Lung (tissue), 16 donors: ENCODE data around the gene TRAPPC14. TPM values are rescaled to one million over a fixed set of nuclear protein-coding genes. Genes with fewer than 3 reads are reported as not detected.
A peak's percentile ranks its signal among the peaks of the same experiment; 100 is the strongest.

Source experiments
- ATAC-seq: fragments of 200-7000 bp; cut with Tn5 transposase; one replicate; pipeline ENCODE4 v1.9.1; 2020; ENCODE audit warnings: moderate number of reproducible peaks; ENCODE audit not compliant: insufficient read depth, low FRiP score
- DNase-seq, 3 donors: peaks; one replicate each; pipeline ENCODE4 v3.0.0-alpha.2; 2013 to 2017
- H3K27ac ChIP-seq, 2 donors: one replicate each; pipeline ENCODE4 v1.5.1; 2013; ENCODE audit warnings: mild to moderate bottlenecking in 2 of 2, moderate library complexity in 2 of 2, control low read depth in 1 of 2, inconsistent platforms in 1 of 2, low read depth in 1 of 2, low read length in 1 of 2
- H3K27me3 ChIP-seq, 3 donors: one replicate each; pipeline ENCODE4 v1.5.1; 2013; ENCODE audit warnings: low read length in 2 of 3; ENCODE audit not compliant: control insufficient read depth in 3 of 3, insufficient read depth in 3 of 3
- H3K36me3 ChIP-seq, 4 donors: one replicate each; pipeline ENCODE4 v1.5.1; 2013; ENCODE audit warnings: low read length in 4 of 4, mild to moderate bottlenecking in 1 of 4, moderate library complexity in 1 of 4; ENCODE audit not compliant: control insufficient read depth in 4 of 4, insufficient read depth in 4 of 4
- H3K4me1 ChIP-seq, 5 donors: one replicate each; pipeline ENCODE4 v1.5.1; 2013; ENCODE audit warnings: low read length in 5 of 5, mild to moderate bottlenecking in 2 of 5, moderate library complexity in 1 of 5; ENCODE audit not compliant: control insufficient read depth in 5 of 5, insufficient read depth in 5 of 5
- H3K4me3 ChIP-seq: one replicate; pipeline ENCODE4 v1.5.1; 2013; ENCODE audit warnings: mild to moderate bottlenecking, control low read depth, moderate library complexity
- H3K9ac ChIP-seq, 2 donors: one replicate each; pipeline ENCODE4 v1.5.1; 2013; ENCODE audit warnings: low read length in 2 of 2, control low read depth in 1 of 2; ENCODE audit not compliant: insufficient read depth in 1 of 2
- H3K9me3 ChIP-seq, 4 donors: one replicate each; pipeline ENCODE4 v1.5.1; 2013; ENCODE audit warnings: low read length in 3 of 4, mild to moderate bottlenecking in 1 of 4, moderate library complexity in 1 of 4; ENCODE audit not compliant: control insufficient read depth in 4 of 4, insufficient read depth in 3 of 4
- WGBS, 2 donors: extraction: QIAGEN DNeasy Blood & Tissue Kit; methylation state at CpG; one replicate each; pipeline ENCODE4 v1.1.7; 2013; 5-methylcytosine and 5-hydroxymethylcytosine counted together
- long read RNA-seq, 5 donors: transcript quantifications; one replicate each; lab custom pipeline, GENCODE V29; 2026
- polyA plus RNA-seq, 2 donors: library from polyadenylated mRNA; stranded (reverse); fragments of 200-250 nt; gene quantifications; one replicate each; pipeline ENCODE4 v1.2.1, GENCODE V29; 2013
- total RNA-seq, 2 donors: library from RNA; depleted of rRNA in 1 of 2; stranded (reverse); fragments of >200 nt in 1 of 2; gene quantifications; one replicate each; pipeline ENCODE4 v1.2.1, GENCODE V29; 2014 to 2021
- TF ChIP-seq, protein P1 (sequence below): IDR thresholded peaks from 2 replicates; pipeline ENCODE4 v1.5.1; 2012; ENCODE audit warnings: mild to moderate bottlenecking; ENCODE audit errors: control extremely low read depth, extremely low read depth
- donor health status: control.
- donor health status: control.
- donor health status: Bipolar disorder and iron deficiency.
- donor health status: healthy.
- donor health status: DM: yes; HTN: yes; CAD: no.

Gene TRAPPC14, protein sequence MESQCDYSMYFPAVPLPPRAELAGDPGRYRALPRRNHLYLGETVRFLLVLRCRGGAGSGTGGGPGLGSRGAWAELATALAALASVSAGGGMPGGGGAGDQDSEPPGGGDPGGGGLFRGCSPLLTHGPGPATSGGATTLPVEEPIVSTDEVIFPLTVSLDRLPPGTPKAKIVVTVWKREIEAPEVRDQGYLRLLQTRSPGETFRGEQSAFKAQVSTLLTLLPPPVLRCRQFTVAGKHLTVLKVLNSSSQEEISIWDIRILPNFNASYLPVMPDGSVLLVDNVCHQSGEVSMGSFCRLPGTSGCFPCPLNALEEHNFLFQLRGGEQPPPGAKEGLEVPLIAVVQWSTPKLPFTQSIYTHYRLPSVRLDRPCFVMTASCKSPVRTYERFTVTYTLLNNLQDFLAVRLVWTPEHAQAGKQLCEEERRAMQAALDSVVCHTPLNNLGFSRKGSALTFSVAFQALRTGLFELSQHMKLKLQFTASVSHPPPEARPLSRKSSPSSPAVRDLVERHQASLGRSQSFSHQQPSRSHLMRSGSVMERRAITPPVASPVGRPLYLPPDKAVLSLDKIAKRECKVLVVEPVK
- total RNA-seq = 10 to 100 TPM in 1 of 2 donors, 1 to 10 TPM in 1; 9.8 to 27.9 TPM
- polyA plus RNA-seq = 10 to 100 TPM; 19.5 to 19.6 TPM
- long read RNA-seq, donor 1, partial matches to known transcripts = 0 of 4 reads
- long read RNA-seq, donor 1, other reads (novel, unspliced or antisense) = 0 of 4 reads
- long read RNA-seq, donor 2, partial matches to known transcripts = 0 of 4 reads
- long read RNA-seq, donor 2, other reads (novel, unspliced or antisense) = 0 of 4 reads
- long read RNA-seq, donor 3, partial matches to known transcripts = 0 of 4 reads
- long read RNA-seq, donor 3, other reads (novel, unspliced or antisense) = 0 of 4 reads
- long read RNA-seq, donor 4, partial matches to known transcripts = 0 of 1 reads
- long read RNA-seq, donor 4, other reads (novel, unspliced or antisense) = 0 of 1 reads
- long read RNA-seq, donor 5, partial matches to known transcripts = 8 of 13 reads
- long read RNA-seq, donor 5, other reads (novel, unspliced or antisense) = 0 of 13 reads

DNA sequence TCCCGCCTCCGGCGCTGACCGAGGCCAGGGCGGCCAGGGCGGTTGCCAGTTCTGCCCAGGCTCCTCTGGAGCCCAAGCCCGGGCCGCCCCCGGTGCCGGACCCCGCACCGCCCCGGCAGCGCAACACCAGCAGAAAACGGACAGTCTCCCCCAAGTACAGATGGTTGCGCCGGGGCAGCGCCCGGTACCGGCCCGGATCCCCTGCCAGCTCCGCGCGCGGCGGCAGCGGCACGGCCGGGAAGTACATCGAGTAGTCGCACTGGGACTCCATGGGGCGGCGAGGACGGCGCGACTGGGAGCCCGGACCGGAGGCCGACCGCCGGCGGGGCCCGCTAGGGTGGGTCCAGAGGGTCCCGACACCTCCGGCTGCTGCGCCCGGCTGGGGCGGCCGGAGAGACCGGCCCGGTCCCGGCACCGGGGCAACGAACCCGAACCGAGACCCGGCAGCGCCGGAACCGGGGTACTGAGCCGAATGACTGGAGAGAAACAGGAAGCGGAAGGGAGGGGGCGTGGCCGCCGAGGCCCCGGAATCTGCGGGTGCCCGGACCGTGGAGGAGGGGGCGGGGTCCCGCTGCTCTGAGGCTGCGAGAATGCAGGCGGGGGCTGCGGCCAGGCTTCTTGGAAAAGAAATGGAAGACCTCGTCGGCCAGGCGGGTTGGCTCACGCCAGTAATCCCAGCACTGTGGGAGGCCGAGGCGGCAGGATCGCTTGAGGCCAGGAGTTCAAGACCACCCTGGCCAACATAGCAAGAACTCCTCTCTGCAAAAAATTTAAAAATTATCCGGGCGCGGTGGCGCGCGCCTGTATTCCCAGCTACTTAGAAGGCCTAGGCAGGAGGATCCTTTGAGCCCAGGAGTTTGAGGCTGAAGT, at the start of gene TRAPPC14:
Gene TRAPPC14 (minus strand): TSS at position 495 of the 870 bp plus-strand sequence. CDS start 224 bp downstream, at position 271.
- Histone ChIP-seq H3K9me3 (no peaks in the 10 kb centered on the region), H3K9ac (peak within 1 kb of the TSS; percentile 12 to 34), H3K4me3 (peak within 1 kb of the TSS; percentile 77), H3K27ac (peak within 1 kb of the TSS; percentile 71 to 84), H3K27me3 (no peaks in the 10 kb centered on the region), H3K4me1 (peaks cover 0 to 12% (median 4%) of the 10 kb centered on the region in 5 donors), H3K36me3 (peaks cover 8 to 29% (median 17%) of the 10 kb centered on the region in 4 donors)
- WGBS, 2 donors = 1% methylated on average over 67 to 87 of the region's 87 CpGs
- DNase-seq (peak; percentile 90 to 94 (median 93)), ATAC-seq (peak; percentile 91)
- TF ChIP-seq, protein P1, sequence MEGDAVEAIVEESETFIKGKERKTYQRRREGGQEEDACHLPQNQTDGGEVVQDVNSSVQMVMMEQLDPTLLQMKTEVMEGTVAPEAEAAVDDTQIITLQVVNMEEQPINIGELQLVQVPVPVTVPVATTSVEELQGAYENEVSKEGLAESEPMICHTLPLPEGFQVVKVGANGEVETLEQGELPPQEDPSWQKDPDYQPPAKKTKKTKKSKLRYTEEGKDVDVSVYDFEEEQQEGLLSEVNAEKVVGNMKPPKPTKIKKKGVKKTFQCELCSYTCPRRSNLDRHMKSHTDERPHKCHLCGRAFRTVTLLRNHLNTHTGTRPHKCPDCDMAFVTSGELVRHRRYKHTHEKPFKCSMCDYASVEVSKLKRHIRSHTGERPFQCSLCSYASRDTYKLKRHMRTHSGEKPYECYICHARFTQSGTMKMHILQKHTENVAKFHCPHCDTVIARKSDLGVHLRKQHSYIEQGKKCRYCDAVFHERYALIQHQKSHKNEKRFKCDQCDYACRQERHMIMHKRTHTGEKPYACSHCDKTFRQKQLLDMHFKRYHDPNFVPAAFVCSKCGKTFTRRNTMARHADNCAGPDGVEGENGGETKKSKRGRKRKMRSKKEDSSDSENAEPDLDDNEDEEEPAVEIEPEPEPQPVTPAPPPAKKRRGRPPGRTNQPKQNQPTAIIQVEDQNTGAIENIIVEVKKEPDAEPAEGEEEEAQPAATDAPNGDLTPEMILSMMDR = no peak

DNA sequence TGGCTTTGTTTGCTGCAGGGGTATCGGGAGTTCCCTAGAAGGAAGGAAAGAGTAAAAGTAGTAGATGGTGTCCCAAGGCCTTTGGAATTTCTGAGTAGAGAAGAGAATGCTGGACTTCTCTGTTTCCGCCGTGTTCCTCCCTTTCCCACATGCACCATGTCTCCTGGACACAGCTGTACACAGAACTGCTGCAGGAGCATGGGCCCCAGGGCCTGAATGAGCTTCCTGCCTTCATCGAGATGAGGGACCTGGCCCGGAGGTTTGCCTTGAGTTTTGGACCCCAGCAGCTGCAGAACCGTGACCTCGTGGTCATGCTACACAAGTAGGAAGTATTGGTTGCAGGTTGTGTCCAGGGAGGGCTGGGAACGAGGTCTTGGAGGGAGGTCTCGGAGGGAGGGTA, 45.9 kb upstream of the TRAPPC14 start:
- H3K36me3 ChIP-seq = no peaks in the 10 kb centered on the region
- WGBS, 2 donors = 86 to 87% methylated on average over 9 of the region's 9 CpGs
- H3K4me3 ChIP-seq = no peak overlapping the region
- TF ChIP-seq, protein P1 = no peak
- DNase-seq = no peak
- H3K27me3 ChIP-seq = no peaks in the 10 kb centered on the region
- H3K9ac ChIP-seq = no peak overlapping the region
- H3K27ac ChIP-seq = no peak overlapping the region
- H3K4me1 ChIP-seq = peaks cover 0 to 4% (median 0%) of the 10 kb centered on the region in 5 donors
- H3K9me3 ChIP-seq = no peaks in the 10 kb centered on the region
- no peak for ATAC-seq

DNA sequence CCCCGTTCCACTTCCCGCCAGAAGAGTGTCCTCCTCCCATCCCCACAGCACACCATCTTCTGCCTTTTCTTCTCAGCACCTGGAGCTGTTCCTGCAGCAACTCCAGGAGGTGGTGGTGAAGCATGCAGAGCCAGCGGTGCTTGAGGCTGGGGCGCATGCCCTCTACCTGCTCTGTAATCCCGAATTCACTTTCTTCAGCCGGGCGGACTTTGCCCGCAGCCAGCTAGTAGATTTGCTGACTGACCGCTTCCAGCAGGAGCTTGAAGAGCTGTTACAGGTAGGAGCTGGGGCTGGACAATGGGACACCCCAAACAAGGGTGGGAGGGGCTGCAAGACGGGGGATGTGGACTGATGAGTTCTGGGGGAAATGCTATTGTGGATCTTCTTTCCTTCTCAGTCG, 42.2 kb upstream of the TRAPPC14 start:
- 79 to 89% methylated on average over 11 of the region's 11 CpGs for WGBS, 2 donors
- Histone ChIP-seq H3K4me1 (no peaks in the 10 kb centered on the region), H3K9ac (no peak overlapping the region), H3K36me3 (no peaks in the 10 kb centered on the region), H3K9me3 (no peaks in the 10 kb centered on the region), H3K27ac (no peak overlapping the region), H3K4me3 (no peak overlapping the region), H3K27me3 (no peaks in the 10 kb centered on the region)
- no peak for ATAC-seq
- DNase-seq = no peak
- TF ChIP-seq, protein P1 = no peak
